ENCODE results near the gene TFB1M.
"Not testable (repeated sequence)": the region's sequence is repeated elsewhere in the genome, so short reads cannot be mapped to it uniquely, and the experiment has no call there.

TFB1M gene

GRCh38 chr6:155314092-155314772, at the start of gene TFB1M:
Gene TFB1M (minus strand): TSS chr6:155314484. CDS start chr6:155314428, 56 bp downstream.
- DNase-seq (ENCODE audit: low spot score): peak; percentile 99

GRCh38 chr6:155364021-155364420, 49.7 kb upstream of the TFB1M start:
- not testable (repeated sequence) for DNase-seq (ENCODE audit: low spot score)

GRCh38 chr6:155362968-155363632, 48.8 kb upstream of the TFB1M start:
- DNase-seq (ENCODE audit: low spot score): not testable (repeated sequence)

- no peak for DNase-seq (ENCODE audit: low spot score)
Measured at GRCh38 chr6:155354167-155354566, 39.9 kb upstream of the TFB1M start.

GRCh38 chr6:155352811-155353210, 38.5 kb upstream of the TFB1M start:
- DNase-seq (ENCODE audit: low spot score): no peak

GRCh38 chr6:155352130-155352420, 37.8 kb upstream of the TFB1M start:
- DNase-seq (ENCODE audit: low spot score): no peak

GRCh38 chr6:155351273-155352129, 37.2 kb upstream of the TFB1M start:
- DNase-seq (ENCODE audit: low spot score): no peak

GRCh38 chr6:155349956-155350355, 35.7 kb upstream of the TFB1M start:
- no peak for DNase-seq (ENCODE audit: low spot score)

- DNase-seq (ENCODE audit: low spot score): no peak
Measured at GRCh38 chr6:155349129-155349528, 34.8 kb upstream of the TFB1M start.

GRCh38 chr6:155347800-155348199, 33.5 kb upstream of the TFB1M start:
- DNase-seq (ENCODE audit: low spot score): no peak

- no peak for DNase-seq (ENCODE audit: low spot score)
Measured at GRCh38 chr6:155346957-155347356, 32.7 kb upstream of the TFB1M start.

GRCh38 chr6:155344341-155345006, 30.2 kb upstream of the TFB1M start:
- DNase-seq (ENCODE audit: low spot score): no peak

- no peak for DNase-seq (ENCODE audit: low spot score)
Measured at GRCh38 chr6:155341130-155341828, 27.0 kb upstream of the TFB1M start.

- DNase-seq (ENCODE audit: low spot score): no peak
Measured at GRCh38 chr6:155340464-155341129, 26.3 kb upstream of the TFB1M start.

GRCh38 chr6:155339929-155340328, 25.6 kb upstream of the TFB1M start:
- DNase-seq (ENCODE audit: low spot score): not testable (repeated sequence)

GRCh38 chr6:155338237-155338636, 24.0 kb upstream of the TFB1M start:
- DNase-seq (ENCODE audit: low spot score): not testable (repeated sequence)

GRCh38 chr6:155335265-155335664, 21.0 kb upstream of the TFB1M start:
- DNase-seq (ENCODE audit: low spot score): no peak

GRCh38 chr6:155334073-155334472, 19.8 kb upstream of the TFB1M start:
- not testable (repeated sequence) for DNase-seq (ENCODE audit: low spot score)

- no peak for DNase-seq (ENCODE audit: low spot score)
Measured at GRCh38 chr6:155333414-155333813, 19.1 kb upstream of the TFB1M start.

- DNase-seq (ENCODE audit: low spot score): no peak
Measured at GRCh38 chr6:155330922-155331321, 16.6 kb upstream of the TFB1M start.

- DNase-seq (ENCODE audit: low spot score): no peak
Measured at GRCh38 chr6:155330133-155330734, 15.9 kb upstream of the TFB1M start.
